Myocyte (in vitro differentiated cells): ENCODE measurements around the gene EPN1. TPM values are rescaled to one million over a fixed set of nuclear protein-coding genes. Genes with fewer than 3 reads are reported as not detected.

ENCODE experiments used
- DNase-seq: peaks from one replicate; pipeline ENCODE4 v3.0.0-alpha.2; 2012; ENCODE audit warnings: low read depth
- total RNA-seq: library from RNA; depleted of rRNA; stranded (reverse); fragments of >200 nt; gene quantifications from 2 replicates; pipeline ENCODE4 v1.2.3, GENCODE V29; 2014

EPN1 gene
- total RNA-seq, 1 donor from 2014 or later: 73.4 TPM

GRCh38 chr19:55691561-55692481, 16.8 kb downstream of the EPN1 start:
- no peak for DNase-seq

GRCh38 chr19:55692681-55693081, 17.7 kb downstream of the EPN1 start:
- DNase-seq: no peak

GRCh38 chr19:55693336-55693974, 18.4 kb downstream of the EPN1 start:
- no peak for DNase-seq

GRCh38 chr19:55694241-55694655, 19.2 kb downstream of the EPN1 start:
- DNase-seq: no peak

- no peak for DNase-seq
Measured at GRCh38 chr19:55694656-55695491, 19.8 kb downstream of the EPN1 start.

- no peak for DNase-seq
Measured at GRCh38 chr19:55695511-55696290, 20.7 kb downstream of the EPN1 start.

GRCh38 chr19:55696301-55697068, 21.5 kb downstream of the EPN1 start:
- no peak for DNase-seq

- no peak for DNase-seq
Measured at GRCh38 chr19:55697069-55697440, 22.0 kb downstream of the EPN1 start.

- DNase-seq: no peak
Measured at GRCh38 chr19:55697698-55698097, 22.7 kb downstream of the EPN1 start.

- no peak for DNase-seq
Measured at GRCh38 chr19:55698256-55698655, 23.2 kb downstream of the EPN1 start.

- DNase-seq: no peak
Measured at GRCh38 chr19:55699221-55699620, 24.2 kb downstream of the EPN1 start.

GRCh38 chr19:55700813-55701212, 25.8 kb downstream of the EPN1 start:
- no peak for DNase-seq

- DNase-seq: no peak
Measured at GRCh38 chr19:55702131-55702627, 27.2 kb downstream of the EPN1 start.

- DNase-seq: no peak
Measured at GRCh38 chr19:55703790-55704215, 28.8 kb downstream of the EPN1 start.

- no peak for DNase-seq
Measured at GRCh38 chr19:55704494-55705245, 29.6 kb downstream of the EPN1 start.

- DNase-seq: no peak
Measured at GRCh38 chr19:55705972-55706371, 30.9 kb downstream of the EPN1 start.

- no peak for DNase-seq
Measured at GRCh38 chr19:55711719-55712118, 36.7 kb downstream of the EPN1 start.

- DNase-seq: no peak
Measured at GRCh38 chr19:55712804-55713631, 38.0 kb downstream of the EPN1 start.
